Measurements from ENCODE around the gene CIRBP. TPM values are rescaled to one million over a fixed set of nuclear protein-coding genes. Genes with fewer than 3 reads are reported as not detected.

Gene CIRBP
- total and polyA plus RNA-seq, 9 of the 15 experiments (the other 6 are each of a cell fraction or from before 2014, with no cell fraction given): 20.5 to 327 (median 176) TPM

DNA sequence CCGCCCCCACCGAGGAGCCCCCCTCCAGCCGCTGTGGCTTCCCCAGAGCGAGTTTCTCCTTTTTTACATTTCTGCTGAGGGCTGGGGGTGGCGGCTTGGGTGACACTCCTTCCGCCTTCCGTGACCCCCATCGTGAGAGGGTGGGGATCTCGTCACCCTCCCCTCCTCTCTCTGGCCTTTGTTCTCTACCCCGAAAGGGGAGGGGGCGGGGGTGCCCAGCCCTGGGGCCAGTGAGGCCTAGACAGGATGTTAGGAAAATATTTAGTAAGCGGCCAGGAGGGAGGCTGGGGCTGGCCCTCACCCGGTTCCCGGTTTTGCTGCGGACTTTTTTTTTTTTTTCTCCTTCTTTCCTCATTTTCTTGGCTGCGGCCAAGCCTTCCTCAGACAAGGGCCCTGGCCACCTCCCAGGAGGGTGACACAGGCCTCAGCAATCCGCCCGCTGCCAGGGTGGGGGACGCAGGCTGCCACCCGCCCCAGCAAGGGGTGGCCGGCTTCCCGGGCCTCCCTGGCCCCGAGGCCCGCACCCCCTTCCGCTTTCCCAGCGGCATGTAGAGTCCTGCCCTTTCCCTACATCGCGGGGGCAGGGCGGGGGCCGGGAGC is 16.8 kb upstream of the CIRBP start (continued):
- TF ChIP-seq, protein P1, sequence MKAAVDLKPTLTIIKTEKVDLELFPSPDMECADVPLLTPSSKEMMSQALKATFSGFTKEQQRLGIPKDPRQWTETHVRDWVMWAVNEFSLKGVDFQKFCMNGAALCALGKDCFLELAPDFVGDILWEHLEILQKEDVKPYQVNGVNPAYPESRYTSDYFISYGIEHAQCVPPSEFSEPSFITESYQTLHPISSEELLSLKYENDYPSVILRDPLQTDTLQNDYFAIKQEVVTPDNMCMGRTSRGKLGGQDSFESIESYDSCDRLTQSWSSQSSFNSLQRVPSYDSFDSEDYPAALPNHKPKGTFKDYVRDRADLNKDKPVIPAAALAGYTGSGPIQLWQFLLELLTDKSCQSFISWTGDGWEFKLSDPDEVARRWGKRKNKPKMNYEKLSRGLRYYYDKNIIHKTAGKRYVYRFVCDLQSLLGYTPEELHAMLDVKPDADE (conservative IDR thresholded peaks at IDR 0.05; ENCODE audit: control insufficient read depth, low read depth, low read length): 0 out of 2 replicates have a peak, but pooled peaks have one; percentile 2
- TF ChIP-seq FOXM1 (IDR thresholded peaks at IDR 0.05; ENCODE audit: low read depth) (no peak), FOXM1 (CRISPR knock-in tag; IDR thresholded peaks at IDR 0.05; ENCODE audit: low read depth) (no peak), NR2C1 (IDR thresholded peaks at IDR 0.05) (no peak), NR2C1 (tag; IDR thresholded peaks at IDR 0.05) (no peak), ZSCAN29 (IDR thresholded peaks at IDR 0.05) (no peak), XRCC5 (IDR thresholded peaks at IDR 0.05; ENCODE audit: low read depth, low read length) (no peak), ZNF217 (CRISPR knock-in tag; IDR thresholded peaks at IDR 0.05) (no peak), HLTF (IDR thresholded peaks at IDR 0.05) (no peak), ZFX (CRISPR knock-in tag; IDR thresholded peaks at IDR 0.05) (no peak; the same call in none of the 2 replicates), CBX5 (IDR thresholded peaks at IDR 0.05; ENCODE audit: borderline replicate concordance, low read depth) (no peak), NFYB (IDR thresholded peaks at IDR 0.05; ENCODE audit: extremely low read depth, insufficient read length) (no peak), KLF6 (CRISPR knock-in tag; IDR thresholded peaks at IDR 0.05; ENCODE audit: borderline replicate concordance) (no peak), ZNF3 (CRISPR knock-in tag; IDR thresholded peaks at IDR 0.05) (no peak), ZNF444 (CRISPR knock-in tag; IDR thresholded peaks at IDR 0.05) (peak; percentile 91), SIN3B (IDR thresholded peaks at IDR 0.05; ENCODE audit: low read depth) (no peak), SRSF9 (IDR thresholded peaks at IDR 0.05; ENCODE audit: borderline replicate concordance, low read depth, low read length) (no peak), HNRNPLL (IDR thresholded peaks at IDR 0.05; ENCODE audit: low read depth, low read length, poor library complexity, severe bottlenecking) (no peak), ETV1 (tag; conservative IDR thresholded peaks at IDR 0.05; ENCODE audit: low read depth) (no peak), GABPA (tag; conservative IDR thresholded peaks at IDR 0.05; ENCODE audit: low read depth) (0 out of 2 replicates have a peak, but pooled peaks have one; percentile 25), TCFL5 (CRISPR knock-in tag; conservative IDR thresholded peaks at IDR 0.05) (no peak), BACH1 (tag; IDR thresholded peaks at IDR 0.05) (no peak), ZNF780A (CRISPR knock-in tag; IDR thresholded peaks at IDR 0.05) (no peak), NCOA1 (IDR thresholded peaks at IDR 0.05; ENCODE audit: low read depth) (no peak), CBFA2T2 (conservative IDR thresholded peaks at IDR 0.05) (no peak), POLR2AphosphoS2 (IDR thresholded peaks at IDR 0.05; ENCODE audit: low read length) (no peak), OTX1 (CRISPR knock-in tag; IDR thresholded peaks at IDR 0.05) (no peak), EZH2 (IDR thresholded peaks at IDR 0.05; ENCODE audit: borderline replicate concordance, low read depth, low read length) (no peak), LARP7 (IDR thresholded peaks at IDR 0.05) (no peak), ARNT (IDR thresholded peaks at IDR 0.05) (no peak)
- TF ChIP-seq, protein P2, sequence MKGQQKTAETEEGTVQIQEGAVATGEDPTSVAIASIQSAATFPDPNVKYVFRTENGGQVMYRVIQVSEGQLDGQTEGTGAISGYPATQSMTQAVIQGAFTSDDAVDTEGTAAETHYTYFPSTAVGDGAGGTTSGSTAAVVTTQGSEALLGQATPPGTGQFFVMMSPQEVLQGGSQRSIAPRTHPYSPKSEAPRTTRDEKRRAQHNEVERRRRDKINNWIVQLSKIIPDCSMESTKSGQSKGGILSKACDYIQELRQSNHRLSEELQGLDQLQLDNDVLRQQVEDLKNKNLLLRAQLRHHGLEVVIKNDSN (CRISPR knock-in tag; IDR thresholded peaks at IDR 0.05): no peak

Measured in K562 (cell line).